GM21528 (cell line): ENCODE results near the gene TBC1D1.
"Not testable (repeated sequence)": the region's sequence is repeated elsewhere in the genome, so short reads cannot be mapped to it uniquely, and the experiment has no call there.

Experiments used
- ATAC-seq: cut with Tn5 transposase; IDR thresholded peaks from one replicate; pipeline ENCODE4 v1.9.1; 2021; ENCODE audit warnings: mild to moderate bottlenecking, moderate library complexity; ENCODE audit not compliant: unreplicated experiment, low FRiP score

TBC1D1 gene

GRCh38 chr4:38005637-38006036 lies 114.8 kb downstream of the TBC1D1 start:
- no peak for ATAC-seq

- ATAC-seq: no peak
These were observed 116.8 kb downstream of the TBC1D1 start for GRCh38 chr4:38007645-38008044.

GRCh38 chr4:38008571-38009021 lies 117.7 kb downstream of the TBC1D1 start:
- ATAC-seq: no peak

GRCh38 chr4:38009421-38009820 lies 118.5 kb downstream of the TBC1D1 start:
- no peak for ATAC-seq

- no peak for ATAC-seq
These were observed 119.1 kb downstream of the TBC1D1 start for GRCh38 chr4:38009949-38010348.

- no peak for ATAC-seq
These were observed 120.8 kb downstream of the TBC1D1 start for GRCh38 chr4:38011511-38012162.

- no peak for ATAC-seq
These were observed 122.8 kb downstream of the TBC1D1 start for GRCh38 chr4:38013461-38014366.

GRCh38 chr4:38014421-38014852 lies 123.6 kb downstream of the TBC1D1 start:
- no peak for ATAC-seq

- ATAC-seq: no peak
These were observed 125.1 kb downstream of the TBC1D1 start for GRCh38 chr4:38015886-38016515.

- no peak for ATAC-seq
These were observed 125.8 kb downstream of the TBC1D1 start for GRCh38 chr4:38016698-38017097.

- no peak for ATAC-seq
These were observed 126.7 kb downstream of the TBC1D1 start for GRCh38 chr4:38017609-38018008.

- no peak for ATAC-seq
These were observed 129.5 kb downstream of the TBC1D1 start for GRCh38 chr4:38020386-38020785.

GRCh38 chr4:38020961-38021360 lies 130.1 kb downstream of the TBC1D1 start:
- not testable (repeated sequence) for ATAC-seq

GRCh38 chr4:38021751-38022150 lies 130.9 kb downstream of the TBC1D1 start:
- no peak for ATAC-seq

- ATAC-seq: no peak
These were observed 132.7 kb downstream of the TBC1D1 start for GRCh38 chr4:38023347-38024205.

GRCh38 chr4:38024206-38024509 lies 133.3 kb downstream of the TBC1D1 start:
- ATAC-seq: no peak

- ATAC-seq: no peak
These were observed 134.8 kb downstream of the TBC1D1 start for GRCh38 chr4:38025665-38026064.

- ATAC-seq: no peak
These were observed 135.4 kb downstream of the TBC1D1 start for GRCh38 chr4:38026158-38026740.

GRCh38 chr4:38030023-38030422 lies 139.1 kb downstream of the TBC1D1 start:
- ATAC-seq: no peak
